Osteoblast (primary cell): ENCODE data around the gene HOXC10. TPM values are rescaled to one million over a fixed set of nuclear protein-coding genes. Genes with fewer than 3 reads are reported as not detected.
A peak's percentile ranks its signal among the peaks of the same experiment; 100 is the strongest.

ENCODE experiments used
- DNase-seq: peaks from one replicate; pipeline ENCODE4 v3.0.0; 2011; ENCODE audit warnings: low spot score, mixed read lengths; ENCODE audit not compliant: insufficient read length; ENCODE audit errors: missing footprints
- H2AFZ ChIP-seq: 2 replicates; pipeline ENCODE4 v1.6.0; 2011; ENCODE audit warnings: mild to moderate bottlenecking, low read length
- H3K27ac ChIP-seq: 2 replicates; pipeline ENCODE4 v1.5.1; 2011; ENCODE audit warnings: mild to moderate bottlenecking, low read depth, low read length, moderate library complexity
- H3K27me3 ChIP-seq: 2 replicates; pipeline ENCODE4 v1.6.0; 2012; ENCODE audit warnings: mild to moderate bottlenecking, control low read depth, inconsistent platforms, low read length, moderate library complexity; ENCODE audit not compliant: insufficient read depth
- H3K36me3 ChIP-seq: 2 replicates; pipeline ENCODE4 v1.5.1; 2011; ENCODE audit warnings: mild to moderate bottlenecking, low read length, control low read depth, moderate library complexity; ENCODE audit not compliant: insufficient read depth
- H3K4me1 ChIP-seq: 2 replicates; pipeline ENCODE4 v1.5.1; 2011; ENCODE audit warnings: mild to moderate bottlenecking, low read length, control low read depth, moderate library complexity; ENCODE audit not compliant: insufficient read depth
- H3K4me2 ChIP-seq: 2 replicates; pipeline ENCODE4 v1.6.0; 2011; ENCODE audit warnings: mild to moderate bottlenecking, low read length; ENCODE audit not compliant: insufficient read depth
- H3K4me3 ChIP-seq: fragments of 200-600 bp; sonication (generic); 3 replicates; pipeline ENCODE4 v1.5.1; 2012; ENCODE audit warnings: mild to moderate bottlenecking, low read length, inconsistent platforms; ENCODE audit not compliant: insufficient read depth
- H3K79me2 ChIP-seq: 2 replicates; pipeline ENCODE4 v1.6.0; 2012; ENCODE audit warnings: mild to moderate bottlenecking, low read length, control low read depth, inconsistent platforms; ENCODE audit not compliant: insufficient read depth
- H3K9me3 ChIP-seq: 2 replicates; pipeline ENCODE4 v1.5.1; 2011; ENCODE audit warnings: low read depth, low read length, control low read depth
- H4K20me1 ChIP-seq: 2 replicates; pipeline ENCODE4 v1.6.0; 2012; ENCODE audit warnings: mild to moderate bottlenecking, low read length, control low read depth; ENCODE audit not compliant: insufficient read depth
- CTCF ChIP-seq: IDR thresholded peaks from 2 replicates; pipeline ENCODE4 v1.5.1; 2011; ENCODE audit warnings: mild to moderate bottlenecking, low read depth, low read length, moderate library complexity; ENCODE audit errors: extremely low read depth
- total RNA-seq: library from RNA; depleted of rRNA; stranded (reverse); fragments of >200 nt; gene quantifications from 2 replicates; pipeline ENCODE4 v1.2.3, GENCODE V29; 2012

Gene HOXC10
- total RNA-seq, 1 donor = 11.2 TPM

GRCh38 chr12:54017027-54017788 lies 32.3 kb downstream of the HOXC10 start:
- peaks cover 15% of the 10 kb centered on the region for H4K20me1 ChIP-seq
- H3K79me2 ChIP-seq = peaks cover 82% of the 10 kb centered on the region
- H3K36me3 ChIP-seq = no peaks in the 10 kb centered on the region
- H3K4me3 ChIP-seq = peak overlapping the region; percentile 94
- peak; percentile 94 for DNase-seq
- peaks cover 59% of the 10 kb centered on the region for H3K4me1 ChIP-seq
- peak overlapping the region; percentile 57 for H2AFZ ChIP-seq
- H3K27me3 ChIP-seq = no peaks in the 10 kb centered on the region
- no peak for TF ChIP-seq CTCF
- H3K4me2 ChIP-seq = peak overlapping the region; percentile 94
- H3K27ac ChIP-seq = peak overlapping the region; percentile 96
- no peaks in the 10 kb centered on the region for H3K9me3 ChIP-seq

- H3K27ac ChIP-seq = peak overlapping the region; percentile 96
- H4K20me1 ChIP-seq = peaks cover 19% of the 10 kb centered on the region
- H3K4me3 ChIP-seq = peak overlapping the region; percentile 94
- peaks cover 54% of the 10 kb centered on the region for H3K4me1 ChIP-seq
- H3K4me2 ChIP-seq = peak overlapping the region; percentile 94
- no peaks in the 10 kb centered on the region for H3K9me3 ChIP-seq
- no peak for TF ChIP-seq CTCF
- no peaks in the 10 kb centered on the region for H3K36me3 ChIP-seq
- peaks cover 86% of the 10 kb centered on the region for H3K79me2 ChIP-seq
- peak overlapping the region; percentile 70 for H2AFZ ChIP-seq
- H3K27me3 ChIP-seq = no peaks in the 10 kb centered on the region
- peak; percentile 99 for DNase-seq
Observed at GRCh38 chr12:54017878-54018467, 33.0 kb downstream of the HOXC10 start.

- Histone ChIP-seq H3K4me3 (peak overlapping the region; percentile 94), H4K20me1 (peaks cover 24% of the 10 kb centered on the region), H3K4me2 (peak overlapping the region; percentile 94), H3K9me3 (no peaks in the 10 kb centered on the region), H2AFZ (peak overlapping the region; percentile 70), H3K79me2 (peaks cover 87% of the 10 kb centered on the region), H3K27me3 (no peaks in the 10 kb centered on the region), H3K27ac (peak overlapping the region; percentile 96), H3K4me1 (peaks cover 54% of the 10 kb centered on the region), H3K36me3 (no peaks in the 10 kb centered on the region)
- TF ChIP-seq CTCF = no peak
- no peak for DNase-seq
Observed at GRCh38 chr12:54018468-54018984, 33.6 kb downstream of the HOXC10 start.
